ENCODE results near the gene TMEM54.
A peak's percentile ranks its signal among the peaks of the same experiment; 100 is the strongest.

TMEM54 gene

GRCh38 chr1:32861904-32862695, 39.1 kb downstream of the TMEM54 start:
- peak; percentile 20 for DNase-seq

DNA sequence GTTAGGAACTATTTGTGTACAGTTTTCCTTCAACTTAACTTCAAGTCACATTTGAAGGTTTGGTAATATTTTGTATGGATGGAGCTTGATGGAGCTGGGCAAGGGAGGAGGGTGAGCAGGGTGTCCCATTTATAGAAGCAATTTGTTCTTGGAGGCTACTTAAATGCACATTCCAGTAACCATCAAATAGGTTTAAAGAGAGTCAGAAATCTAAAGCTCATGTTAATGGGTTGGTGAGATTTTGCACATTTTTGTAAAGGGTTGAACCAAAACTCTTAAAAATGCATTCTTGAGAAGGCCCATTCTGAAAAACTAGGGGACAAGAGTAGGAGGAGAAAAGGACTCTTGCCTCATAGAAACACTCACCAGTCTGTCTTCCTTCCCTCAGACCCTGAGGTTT, 40.6 kb downstream of the TMEM54 start:
- DNase-seq = no peak

GRCh38 chr1:32859915-32860314, 41.3 kb downstream of the TMEM54 start:
- DNase-seq = no peak

GRCh38 chr1:32858791-32859190, 42.4 kb downstream of the TMEM54 start:
- DNase-seq = no peak

GRCh38 chr1:32858136-32858535, 43.1 kb downstream of the TMEM54 start:
- no peak for DNase-seq

GRCh38 chr1:32855861-32856617, 45.1 kb downstream of the TMEM54 start:
- no peak for DNase-seq

GRCh38 chr1:32848354-32849063, 52.7 kb downstream of the TMEM54 start:
- DNase-seq = no peak
